GM19397 (cell line): Measurements from ENCODE around the gene TGM4.
"Not testable (repeated sequence)": the region's sequence is repeated elsewhere in the genome, so short reads cannot be mapped to it uniquely, and the experiment has no call there.

Source experiments
- ATAC-seq: cut with Tn5 transposase; IDR thresholded peaks from one replicate; pipeline ENCODE4 v1.9.1; 2021; ENCODE audit warnings: mild to moderate bottlenecking, moderate library complexity; ENCODE audit not compliant: unreplicated experiment

Gene TGM4

DNA sequence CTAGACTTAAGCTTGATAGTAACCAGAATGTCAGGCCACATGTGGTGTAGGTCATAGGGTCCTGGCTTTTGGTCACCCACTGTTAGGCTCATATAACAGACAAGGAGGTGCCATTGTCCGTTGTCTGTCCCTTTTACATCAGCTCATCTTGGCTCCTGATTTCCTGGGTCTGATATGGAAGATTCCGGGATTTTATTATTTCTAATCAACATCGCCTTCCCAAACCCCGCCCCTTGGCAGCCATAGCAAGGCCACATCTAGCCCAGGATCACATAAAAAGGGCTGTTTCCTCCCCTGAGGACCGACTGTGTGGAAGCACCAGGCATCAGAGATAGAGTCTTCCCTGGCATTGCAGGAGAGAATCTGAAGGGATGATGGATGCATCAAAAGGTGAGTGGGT lies at the start of gene TGM4:
TGM4 (plus strand) TSS at position 301 of the 400 bp plus-strand sequence; CDS start at position 372, 71 bp downstream.
- ATAC-seq, result no peak

DNA sequence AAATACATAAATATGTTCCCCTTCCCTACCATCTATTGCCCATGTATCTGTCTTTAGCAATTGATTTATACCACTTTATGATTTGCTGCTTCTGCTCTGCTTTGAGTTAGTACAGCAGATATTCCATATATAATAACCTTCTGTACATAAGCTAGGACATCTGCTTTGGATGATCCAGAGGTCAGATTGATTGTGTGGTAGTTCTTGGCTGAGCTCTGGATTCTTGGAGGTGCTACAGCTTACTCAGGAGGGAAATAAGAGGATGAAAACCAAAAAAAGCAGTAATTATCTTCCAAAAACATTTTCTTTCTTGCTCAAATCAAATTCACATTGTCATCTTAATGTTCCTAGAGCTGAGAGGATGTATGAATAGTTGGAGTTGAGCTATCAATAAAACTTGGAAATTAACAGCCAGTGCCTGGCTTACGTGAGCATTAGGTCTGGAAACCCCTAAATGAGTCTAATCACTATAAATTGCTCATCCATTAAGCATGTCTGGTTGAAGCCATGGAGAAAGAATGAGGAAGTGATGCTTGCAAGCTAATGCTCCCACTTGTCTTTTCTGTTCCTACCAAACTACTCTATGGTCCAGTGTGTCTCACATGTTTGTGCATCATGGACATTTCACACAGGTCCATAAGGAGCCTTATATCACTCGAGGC lies 49.0 kb upstream of the TGM4 start:
- ATAC-seq, result no peak

DNA sequence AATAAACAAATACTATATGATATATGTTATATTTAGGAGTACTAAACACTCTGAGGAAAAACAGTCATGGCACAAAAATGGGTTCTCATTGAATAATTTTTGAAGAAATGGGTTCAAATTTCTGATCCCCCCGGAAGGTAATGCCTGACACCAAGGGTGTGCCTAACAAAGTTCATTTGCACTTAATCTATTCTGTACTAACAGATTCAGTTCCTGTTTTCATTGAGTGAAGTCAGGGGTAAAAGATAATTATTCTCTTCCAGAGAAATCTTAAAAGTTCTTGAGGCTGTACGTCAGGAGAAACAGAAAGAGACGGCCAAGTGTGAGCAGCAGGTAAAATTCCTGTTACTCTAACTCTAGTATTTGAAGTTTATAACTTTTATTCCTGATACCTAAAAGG lies 47.2 kb upstream of the TGM4 start:
- no peak for ATAC-seq

DNA sequence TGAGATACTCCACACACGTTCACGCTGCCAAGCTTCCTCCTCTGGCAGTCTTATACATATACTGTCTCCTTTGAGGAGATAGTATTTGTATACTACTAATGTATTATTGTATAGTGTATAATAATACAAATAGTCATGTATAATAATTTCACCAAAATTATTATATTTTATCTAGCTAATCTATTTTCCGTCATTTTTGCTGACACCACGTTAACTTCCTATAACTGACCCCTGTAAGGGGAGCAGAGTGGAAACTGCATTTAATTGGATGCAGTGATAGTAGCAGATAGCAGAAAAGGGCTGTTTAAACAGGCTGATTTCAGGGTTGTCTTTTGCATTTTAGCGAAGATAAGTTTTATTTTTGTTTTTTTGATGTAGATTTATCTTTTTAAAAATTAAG lies 43.2 kb upstream of the TGM4 start:
- no peak for ATAC-seq

DNA sequence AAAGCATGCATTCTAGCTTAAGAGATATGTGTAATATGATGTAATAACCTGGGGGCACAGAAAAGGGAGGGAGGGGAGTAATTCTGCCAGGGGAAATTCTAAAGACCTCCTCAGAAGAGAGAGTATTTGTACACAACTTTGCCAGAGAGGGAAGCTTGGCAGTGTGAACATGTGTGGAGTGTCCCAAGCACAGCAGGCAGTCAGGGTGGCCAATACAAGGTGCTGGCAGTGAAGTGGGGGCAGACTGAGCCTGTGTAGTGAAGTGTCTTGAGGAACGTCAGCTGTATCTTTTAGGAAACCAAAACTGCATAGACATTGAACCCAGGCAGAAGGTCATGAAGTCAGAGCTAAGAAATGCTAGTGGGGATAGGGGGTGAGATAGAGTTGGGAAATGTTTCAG lies 42.4 kb upstream of the TGM4 start:
- ATAC-seq, result no peak

DNA sequence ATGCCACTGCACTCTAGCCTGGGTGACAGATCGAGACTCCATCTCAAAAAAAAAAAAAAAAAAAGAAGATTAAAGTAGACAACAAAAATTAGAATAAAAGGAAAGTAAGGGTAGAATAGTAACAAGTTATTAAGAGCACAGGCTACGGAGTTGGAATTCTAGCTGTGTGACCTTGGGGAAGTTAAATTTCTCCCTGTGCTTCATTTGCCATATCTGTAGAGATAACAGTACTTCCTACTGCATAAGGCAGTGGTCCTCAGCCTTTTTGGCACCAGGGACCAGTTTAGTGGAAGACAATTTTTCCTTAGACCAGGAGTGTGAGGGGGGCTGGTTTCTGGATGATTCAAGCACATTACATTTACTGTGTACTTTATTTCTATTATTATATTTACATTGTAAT lies 41.4 kb upstream of the TGM4 start:
- no peak for ATAC-seq

DNA sequence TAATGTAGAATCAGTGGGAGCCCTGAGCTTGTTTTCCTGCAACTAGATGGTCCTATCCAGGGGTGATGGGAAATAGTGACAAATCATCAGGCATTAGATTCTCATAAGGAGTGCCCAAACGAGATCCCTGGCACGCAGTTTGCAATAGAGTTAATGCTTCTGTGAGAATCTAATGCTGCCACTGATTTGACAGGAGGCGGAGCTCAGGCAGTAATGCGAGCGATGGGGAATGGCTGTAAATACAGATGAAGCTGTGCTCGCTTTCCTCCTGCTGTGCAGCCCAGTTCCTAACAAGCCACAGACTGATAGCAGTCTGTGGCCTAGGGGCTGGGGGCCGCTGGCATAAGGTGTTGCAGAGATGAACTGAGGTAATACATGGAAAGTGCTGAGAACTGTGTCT lies 41.0 kb upstream of the TGM4 start:
- no peak for ATAC-seq

DNA sequence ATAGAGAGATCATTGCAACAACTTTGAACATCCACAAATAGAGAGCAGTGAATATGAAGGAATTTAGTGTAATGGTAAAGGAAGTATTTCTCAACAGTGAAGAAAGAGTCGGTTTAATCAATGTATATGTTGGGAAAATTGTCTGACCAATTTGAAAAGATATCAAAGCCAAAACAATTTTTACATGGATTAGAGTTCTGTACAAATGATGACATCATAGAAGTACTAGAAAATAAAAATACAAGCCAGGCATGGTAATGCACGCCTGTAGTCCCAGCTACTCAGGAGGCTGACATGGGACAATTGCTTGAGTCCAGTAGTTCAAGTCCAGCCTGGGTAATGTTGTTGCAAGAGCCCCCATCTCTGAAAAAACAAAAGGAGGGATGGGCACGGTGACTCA lies 38.7 kb upstream of the TGM4 start:
- no peak for ATAC-seq

DNA sequence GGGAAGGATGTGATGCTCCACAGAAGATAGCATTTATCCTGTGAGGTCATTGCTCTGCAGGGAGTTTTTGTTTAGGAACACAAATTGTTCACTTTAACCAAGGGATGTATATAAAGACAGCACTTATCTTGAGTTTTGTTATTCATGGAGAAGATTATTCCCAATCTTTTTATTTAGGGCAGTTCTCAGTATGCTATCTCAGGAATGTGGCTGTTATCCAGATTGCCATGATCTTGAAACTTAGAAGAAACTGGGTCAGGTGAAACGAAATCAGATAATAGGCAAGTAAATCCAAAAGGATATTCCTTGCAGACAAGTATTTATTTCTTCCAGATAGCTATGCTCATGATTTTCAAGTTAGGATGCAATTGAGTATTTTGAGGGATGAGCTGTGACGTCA lies 32.0 kb upstream of the TGM4 start:
- ATAC-seq, result no peak

DNA sequence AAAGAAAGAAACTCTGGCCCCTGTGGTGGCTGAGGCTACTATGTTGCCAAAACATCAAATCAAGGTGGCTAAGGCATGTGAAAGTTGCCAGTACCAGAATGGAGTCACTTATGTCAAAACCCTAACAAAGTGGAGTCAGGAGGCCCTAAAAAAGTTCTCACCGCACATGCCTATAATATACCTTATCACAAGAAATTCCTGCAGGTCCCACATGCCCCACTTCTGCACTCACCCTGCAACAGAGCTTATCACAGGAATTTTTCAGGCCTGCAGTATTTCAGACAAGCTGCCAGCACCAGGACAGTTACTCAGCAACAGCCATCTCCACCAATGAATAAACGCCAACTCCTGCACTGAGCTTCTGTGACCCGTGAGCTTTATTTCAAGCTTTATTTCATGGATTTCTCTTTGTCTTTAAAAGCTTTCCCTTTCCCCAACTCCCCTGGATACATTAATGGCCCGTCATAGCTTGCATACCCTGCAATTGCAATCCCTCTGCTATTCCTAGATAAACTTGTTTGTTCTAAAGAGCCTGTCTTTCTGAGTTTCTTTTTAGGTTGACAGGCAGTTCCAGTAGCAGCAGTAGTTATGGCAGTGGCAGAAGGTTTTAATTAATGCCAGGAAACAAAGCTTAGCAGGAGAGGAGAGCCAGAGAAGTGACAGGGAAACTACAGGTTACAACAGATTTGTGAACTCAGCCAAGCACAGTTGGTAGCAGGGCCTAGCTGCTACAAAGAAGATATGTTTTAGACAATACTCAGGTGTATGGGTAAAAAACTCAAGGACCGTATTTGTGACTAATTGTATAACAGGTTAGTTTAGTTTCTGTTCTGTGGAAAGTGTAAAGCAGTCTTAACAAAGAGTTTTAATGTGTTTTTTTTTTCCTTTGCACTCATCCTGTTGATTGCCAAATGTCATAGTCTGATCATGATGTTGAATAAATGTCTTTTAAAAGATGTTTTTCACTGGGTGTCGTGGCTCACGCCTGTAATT lies 28.6 kb upstream of the TGM4 start:
- ATAC-seq, result no peak

DNA sequence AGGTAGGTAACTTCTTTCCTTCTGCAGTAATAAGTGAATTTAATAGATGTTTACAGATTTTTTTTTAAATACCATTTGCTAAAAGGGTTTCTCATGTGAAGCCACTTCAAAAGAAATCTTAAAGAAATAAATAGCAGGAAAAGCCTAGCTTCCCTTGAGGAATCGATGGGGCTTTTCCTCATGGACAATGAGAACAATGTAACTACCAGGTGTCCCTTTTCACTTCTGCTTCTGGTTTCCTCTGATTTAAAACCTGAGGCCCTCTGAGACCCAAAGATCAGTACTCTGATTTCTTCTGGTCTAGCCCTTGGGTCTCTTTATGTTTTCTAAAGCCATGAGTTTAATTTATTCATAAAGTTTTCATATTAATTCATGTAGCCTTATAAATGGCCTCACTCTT lies 25.8 kb upstream of the TGM4 start:
- no peak for ATAC-seq

DNA sequence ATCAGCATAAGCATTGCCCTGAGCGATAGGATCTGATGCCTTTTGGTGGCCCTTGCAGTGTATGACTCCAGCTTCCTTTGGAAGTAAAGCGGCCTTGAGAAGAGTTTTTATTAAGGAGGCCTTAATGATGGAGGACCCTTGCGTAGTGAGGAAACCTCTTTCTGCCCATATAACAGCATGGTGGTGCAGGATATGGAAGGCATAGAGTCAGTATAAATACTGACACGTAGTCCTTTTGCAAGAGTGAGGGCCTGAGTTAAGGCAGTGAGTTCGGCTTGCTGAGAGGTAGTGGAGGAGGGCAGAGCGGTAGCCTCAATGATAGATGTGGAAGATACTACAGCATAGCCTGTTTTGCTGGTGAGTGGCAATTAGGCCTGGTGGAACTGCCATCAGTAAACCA lies 17.7 kb upstream of the TGM4 start:
- not testable (repeated sequence) for ATAC-seq

DNA sequence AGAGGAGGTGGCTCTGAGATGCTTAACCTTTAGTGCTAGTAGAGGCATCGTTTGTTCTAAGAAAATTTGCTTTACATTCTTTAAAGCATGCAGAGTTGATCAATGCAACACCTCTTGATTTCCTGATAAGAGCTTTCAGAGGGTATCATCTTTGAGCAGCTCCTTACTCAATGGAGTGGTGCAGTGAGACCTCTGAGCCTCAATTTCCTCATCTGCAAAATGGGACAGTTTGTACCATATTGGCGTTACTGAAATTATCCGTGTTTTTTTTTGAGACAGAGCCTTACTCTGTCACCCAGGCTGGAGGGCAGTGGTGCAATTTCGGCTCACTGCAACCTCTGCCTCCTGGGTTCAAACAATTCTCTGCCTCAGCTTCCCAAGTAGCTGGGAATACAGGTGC lies 14.3 kb upstream of the TGM4 start:
- ATAC-seq, result no peak

DNA sequence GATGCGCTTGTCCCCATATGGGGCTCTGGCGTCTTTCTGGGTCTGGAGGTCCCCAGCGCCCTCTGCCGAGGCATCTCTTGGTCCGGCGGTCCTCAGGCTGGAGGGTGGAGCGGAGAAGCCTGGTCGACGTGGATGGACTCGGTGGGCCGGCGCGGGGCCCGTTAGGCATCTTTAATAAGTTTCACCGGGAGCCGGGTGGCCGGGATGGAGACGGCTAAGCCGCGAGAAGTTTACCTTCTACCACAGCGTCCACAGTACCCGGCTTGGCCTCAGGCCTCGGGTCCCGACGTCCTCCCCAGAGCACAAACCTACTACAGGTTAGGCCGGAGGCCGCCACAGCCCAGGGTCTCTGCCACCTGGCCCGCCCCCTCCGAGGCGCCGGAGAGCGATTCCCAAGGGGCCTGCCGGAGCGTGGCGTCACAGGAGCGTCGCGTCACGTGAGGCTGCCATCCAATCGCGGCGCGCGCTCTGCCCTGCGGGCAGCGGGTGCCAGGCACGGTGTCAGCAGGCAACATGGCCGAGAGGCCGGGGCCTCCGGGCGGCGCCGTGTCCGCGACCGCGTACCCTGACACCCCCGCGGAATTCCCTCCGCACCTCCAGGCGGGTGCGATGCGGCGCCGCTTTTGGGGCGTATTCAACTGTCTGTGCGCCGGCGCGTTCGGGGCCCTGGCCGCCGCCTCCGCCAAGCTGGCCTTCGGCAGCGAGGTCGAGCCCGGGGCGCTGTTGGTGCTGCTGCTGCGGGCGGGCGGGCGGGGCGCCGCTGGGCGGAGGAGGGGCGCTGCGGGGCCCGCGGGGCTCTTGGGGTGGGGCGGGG lies 12.8 kb upstream of the TGM4 start, which contains the start of gene TMEM42:
TMEM42 (plus strand) TSS at position 501 of the 814 bp plus-strand sequence; CDS start at position 514, 13 bp downstream.
- ATAC-seq, result peak; percentile 95

DNA sequence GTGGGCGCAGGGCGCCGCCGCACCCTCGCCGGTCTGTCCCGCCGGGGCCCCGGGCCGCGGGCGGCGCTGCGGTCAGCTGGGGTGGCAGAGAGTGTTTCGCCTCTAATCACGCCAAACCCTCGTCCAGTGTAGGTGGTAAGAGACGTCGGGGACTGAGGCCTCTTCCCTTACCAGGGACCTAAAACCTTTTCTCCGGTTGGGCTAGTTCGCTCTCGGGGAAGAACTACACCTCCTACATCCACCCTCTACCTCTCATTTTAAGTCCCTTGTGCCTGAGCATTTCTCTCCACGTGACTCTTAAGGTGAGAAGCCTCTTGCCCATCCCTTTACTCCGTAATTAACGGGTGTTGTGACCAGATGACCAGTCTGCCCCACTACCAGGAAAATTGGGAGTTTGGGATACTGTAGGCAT lies 12.2 kb upstream of the TGM4 start:
- peak; percentile 38 for ATAC-seq

DNA sequence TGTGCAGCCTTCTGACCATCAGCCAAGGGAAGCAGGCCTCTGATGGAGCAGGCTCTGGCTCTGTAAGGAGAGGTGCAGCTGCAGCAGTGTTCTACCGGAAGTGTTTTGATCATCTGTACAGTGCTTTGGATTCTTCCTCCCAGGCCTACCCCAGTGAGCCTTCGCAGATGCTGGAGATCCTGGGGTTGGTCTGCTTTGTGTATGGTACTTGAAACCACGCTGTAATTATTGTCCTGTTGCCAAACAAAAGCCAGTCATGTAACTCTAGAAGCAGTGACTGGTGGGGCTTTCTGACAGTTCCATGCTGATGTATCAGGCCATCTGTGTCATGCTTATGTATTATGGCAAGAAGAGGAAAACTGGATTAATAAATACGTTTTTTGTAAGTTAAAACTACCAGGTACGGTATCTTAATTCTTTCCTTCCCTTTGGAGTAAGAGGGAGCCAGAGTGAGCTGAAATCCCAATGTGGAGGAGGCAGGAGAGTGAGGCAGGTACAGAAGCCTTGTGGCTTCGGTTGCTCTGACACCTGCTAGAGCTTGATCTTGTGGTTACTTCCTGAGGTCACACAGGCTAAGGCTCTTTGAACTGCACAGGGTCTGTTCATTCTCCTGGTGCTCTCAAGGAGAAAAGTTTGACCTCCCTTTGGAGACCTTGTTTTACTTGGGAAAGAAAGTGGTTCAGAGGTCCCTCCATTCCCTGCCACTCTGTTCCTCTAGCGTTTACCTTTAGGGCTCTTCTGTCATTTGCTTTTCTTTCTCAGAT lies 9.0 kb upstream of the TGM4 start:
- no peak for ATAC-seq

DNA sequence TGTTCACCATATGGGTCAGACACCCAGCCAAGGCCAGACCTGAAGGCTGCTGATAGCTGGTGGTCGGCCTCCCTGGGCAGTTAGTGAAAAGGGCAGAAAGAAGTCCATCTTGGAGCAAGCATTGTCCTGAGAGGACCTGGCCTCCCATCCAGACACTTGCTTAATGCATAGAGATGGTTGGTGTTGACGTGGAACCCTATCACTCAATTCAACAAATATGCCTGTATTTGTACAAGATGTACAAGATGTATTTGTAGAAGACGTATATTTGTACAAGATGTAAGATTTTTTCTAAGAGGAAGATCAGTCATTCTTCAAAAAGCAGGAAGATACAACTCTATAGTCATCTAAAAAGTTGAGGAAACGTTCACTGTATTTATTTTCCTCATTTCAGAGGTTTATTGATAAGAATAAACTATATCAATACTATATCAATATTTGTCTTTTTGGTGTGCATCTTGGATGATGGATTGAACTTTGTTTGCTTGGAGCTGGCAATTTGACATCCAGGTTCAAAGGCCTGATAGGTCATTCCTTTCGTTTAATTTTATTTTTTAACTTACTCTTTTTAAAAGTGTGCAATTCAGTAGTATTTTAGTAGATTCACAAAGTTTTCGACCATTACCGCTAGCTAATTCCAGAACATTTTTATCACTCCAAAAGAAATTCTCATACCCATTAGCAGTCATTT lies 6.8 kb upstream of the TGM4 start:
- no peak for ATAC-seq

DNA sequence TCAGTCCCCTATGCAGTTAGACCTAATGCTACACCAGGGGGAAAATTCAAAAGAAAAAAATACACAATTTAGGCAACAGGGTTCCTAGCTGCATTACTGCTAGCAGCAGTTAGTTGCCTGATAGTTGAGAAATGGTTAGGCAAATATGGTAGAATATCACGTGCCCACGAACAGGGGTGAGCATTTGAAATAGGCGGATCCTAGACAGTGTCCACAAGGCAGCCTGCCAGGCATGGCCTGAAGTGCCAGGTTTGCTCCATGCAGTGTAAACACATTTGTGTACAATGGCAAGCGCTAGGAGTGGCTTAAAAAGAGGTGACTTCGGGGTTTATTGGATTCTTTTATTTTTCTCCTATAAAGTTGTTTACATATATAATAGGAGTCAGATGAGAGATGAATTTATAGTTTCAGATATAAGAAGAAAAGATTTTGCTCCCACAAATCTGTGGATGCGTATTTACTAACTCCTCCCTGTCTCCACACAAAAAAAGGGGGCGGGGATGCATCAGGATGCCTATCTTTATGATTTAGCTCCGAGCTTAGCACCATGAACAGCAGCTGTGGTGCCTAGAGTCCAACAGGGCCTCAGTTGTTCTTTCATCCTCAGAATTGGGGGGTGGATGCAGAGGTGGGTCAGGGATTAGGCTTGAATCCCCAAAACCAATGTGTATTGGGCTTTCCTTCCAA lies 3.9 kb upstream of the TGM4 start:
- ATAC-seq, result no peak

DNA sequence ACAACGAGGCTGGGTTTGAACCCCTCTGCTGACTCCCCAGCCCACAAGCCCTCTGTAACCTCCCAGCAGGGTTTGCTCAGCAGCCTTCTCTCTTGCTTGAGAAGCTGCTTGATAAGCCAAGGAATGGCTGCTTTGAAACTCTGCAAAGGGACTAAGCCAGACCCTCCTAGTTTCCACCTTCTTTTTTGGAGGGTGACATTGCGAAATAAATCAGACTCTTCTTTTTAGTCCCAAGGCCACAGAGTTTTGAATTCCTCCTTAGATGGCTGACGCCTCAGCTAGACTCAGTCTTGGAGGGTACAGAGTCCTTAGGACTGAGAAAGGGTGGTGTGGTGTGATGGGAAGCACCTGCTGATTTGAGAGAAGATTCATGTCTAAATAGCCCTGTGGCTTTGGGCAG lies 1.2 kb downstream of the TGM4 start:
- no peak for ATAC-seq
